Memory B cell (primary cell): ENCODE measurements around the gene GPS1.

ENCODE experiments used
- ATAC-seq: fragments of 150-1000 bp; cut with Tn5 transposase; 2 replicates; pipeline ENCODE4 v1.10.0; 2021; ENCODE audit warnings: low read depth, mild to moderate bottlenecking, moderate library complexity
- DNase-seq, 2 donors: peaks; one replicate each; pipeline ENCODE4 v3.0.0; 2022; ENCODE audit warnings: low spot score in 2 of 2
- H3K27ac Mint-ChIP-seq: one replicate; pipeline ENCODE4 v1.8.0; 2022; ENCODE audit warnings: mild to moderate bottlenecking, moderate library complexity, mixed read lengths
- H3K27me3 Mint-ChIP-seq: one replicate; pipeline ENCODE4 v1.8.0; 2022; ENCODE audit warnings: mixed read lengths
- H3K36me3 Mint-ChIP-seq: one replicate; pipeline ENCODE4 v1.8.0; 2022; ENCODE audit warnings: mild to moderate bottlenecking, mixed read lengths
- H3K4me1 Mint-ChIP-seq: one replicate; pipeline ENCODE4 v1.8.0; 2022; ENCODE audit warnings: mixed read lengths
- H3K4me3 Mint-ChIP-seq: one replicate; pipeline ENCODE4 v1.8.0; 2022; ENCODE audit warnings: mild to moderate bottlenecking, moderate library complexity, mixed read lengths
- H3K9me3 Mint-ChIP-seq: one replicate; pipeline ENCODE4 v1.8.0; 2022; ENCODE audit warnings: mixed read lengths

Gene GPS1

GRCh38 chr17:82076018-82076784, 24.5 kb downstream of the GPS1 start:
- DNase-seq = no peak
- Mint-ChIP-seq H3K4me1 (no peaks in the 10 kb centered on the region), H3K27me3 (peaks cover 3% of the 10 kb centered on the region), H3K9me3 (no peaks in the 10 kb centered on the region), H3K4me3 (no peak overlapping the region), H3K27ac (no peak overlapping the region), H3K36me3 (peaks cover 11% of the 10 kb centered on the region)
- no peak for ATAC-seq

GRCh38 chr17:82076785-82077591, 25.3 kb downstream of the GPS1 start:
- H3K4me1 Mint-ChIP-seq = no peaks in the 10 kb centered on the region
- no peak overlapping the region for H3K27ac Mint-ChIP-seq
- peaks cover 3% of the 10 kb centered on the region for H3K27me3 Mint-ChIP-seq
- ATAC-seq = no peak
- no peak for DNase-seq
- peaks cover 11% of the 10 kb centered on the region for H3K36me3 Mint-ChIP-seq
- H3K4me3 Mint-ChIP-seq = no peak overlapping the region
- H3K9me3 Mint-ChIP-seq = no peaks in the 10 kb centered on the region

GRCh38 chr17:82077617-82078358, 26.1 kb downstream of the GPS1 start:
- no peaks in the 10 kb centered on the region for H3K9me3 Mint-ChIP-seq
- ATAC-seq (no peak), DNase-seq (no peak)
- H3K4me1 Mint-ChIP-seq = no peaks in the 10 kb centered on the region
- H3K4me3 Mint-ChIP-seq = no peak overlapping the region
- no peak overlapping the region for H3K27ac Mint-ChIP-seq
- peaks cover 11% of the 10 kb centered on the region for H3K36me3 Mint-ChIP-seq
- peaks cover 3% of the 10 kb centered on the region for H3K27me3 Mint-ChIP-seq

- no peaks in the 10 kb centered on the region for H3K9me3 Mint-ChIP-seq
- no peak overlapping the region for H3K27ac Mint-ChIP-seq
- no peak for ATAC-seq
- H3K4me3 Mint-ChIP-seq = no peak overlapping the region
- peaks cover 3% of the 10 kb centered on the region for H3K27me3 Mint-ChIP-seq
- no peak for DNase-seq
- peaks cover 15% of the 10 kb centered on the region for H3K36me3 Mint-ChIP-seq
- no peaks in the 10 kb centered on the region for H3K4me1 Mint-ChIP-seq
Observed at GRCh38 chr17:82078433-82078832, 26.7 kb downstream of the GPS1 start.

- Mint-ChIP-seq H3K27me3 (peaks cover 3% of the 10 kb centered on the region), H3K9me3 (no peaks in the 10 kb centered on the region), H3K27ac (no peak overlapping the region), H3K4me1 (no peaks in the 10 kb centered on the region), H3K36me3 (peaks cover 16% of the 10 kb centered on the region), H3K4me3 (no peak overlapping the region)
- DNase-seq (no peak), ATAC-seq (no peak)
Observed at GRCh38 chr17:82079001-82079677, 27.4 kb downstream of the GPS1 start.

GRCh38 chr17:82080048-82080788, 28.5 kb downstream of the GPS1 start:
- ATAC-seq = no peak
- DNase-seq = no peak
- no peaks in the 10 kb centered on the region for H3K4me1 Mint-ChIP-seq
- peaks cover 3% of the 10 kb centered on the region for H3K27me3 Mint-ChIP-seq
- no peak overlapping the region for H3K4me3 Mint-ChIP-seq
- H3K27ac Mint-ChIP-seq = no peak overlapping the region
- peaks cover 19% of the 10 kb centered on the region for H3K36me3 Mint-ChIP-seq
- H3K9me3 Mint-ChIP-seq = no peaks in the 10 kb centered on the region

GRCh38 chr17:82080789-82081464, 29.2 kb downstream of the GPS1 start:
- no peaks in the 10 kb centered on the region for H3K4me1 Mint-ChIP-seq
- ATAC-seq (no peak), DNase-seq (no peak)
- no peak overlapping the region for H3K27ac Mint-ChIP-seq
- peaks cover 3% of the 10 kb centered on the region for H3K27me3 Mint-ChIP-seq
- H3K4me3 Mint-ChIP-seq = no peak overlapping the region
- H3K36me3 Mint-ChIP-seq = peaks cover 19% of the 10 kb centered on the region
- H3K9me3 Mint-ChIP-seq = no peaks in the 10 kb centered on the region

- Mint-ChIP-seq H3K9me3 (no peaks in the 10 kb centered on the region), H3K4me3 (no peak overlapping the region), H3K4me1 (no peaks in the 10 kb centered on the region), H3K27me3 (peaks cover 2% of the 10 kb centered on the region), H3K27ac (no peak overlapping the region), H3K36me3 (peaks cover 19% of the 10 kb centered on the region)
- ATAC-seq = no peak
- DNase-seq = no peak
Observed at GRCh38 chr17:82081546-82081945, 29.8 kb downstream of the GPS1 start.

- Mint-ChIP-seq H3K27ac (no peak overlapping the region), H3K36me3 (peaks cover 19% of the 10 kb centered on the region), H3K4me3 (no peak overlapping the region), H3K4me1 (no peaks in the 10 kb centered on the region), H3K9me3 (no peaks in the 10 kb centered on the region), H3K27me3 (no peaks in the 10 kb centered on the region)
- DNase-seq (no peak), ATAC-seq (no peak)
Observed at GRCh38 chr17:82081966-82082365, 30.3 kb downstream of the GPS1 start.

- Mint-ChIP-seq H3K27me3 (no peaks in the 10 kb centered on the region), H3K36me3 (peaks cover 19% of the 10 kb centered on the region), H3K4me3 (no peak overlapping the region), H3K27ac (no peak overlapping the region), H3K9me3 (no peaks in the 10 kb centered on the region), H3K4me1 (no peaks in the 10 kb centered on the region)
- ATAC-seq (no peak), DNase-seq (no peak)
Observed at GRCh38 chr17:82082456-82082855, 30.8 kb downstream of the GPS1 start.

GRCh38 chr17:82083009-82083408, 31.3 kb downstream of the GPS1 start:
- H3K36me3 Mint-ChIP-seq = peaks cover 19% of the 10 kb centered on the region
- H3K4me1 Mint-ChIP-seq = no peaks in the 10 kb centered on the region
- DNase-seq (no peak), ATAC-seq (no peak)
- no peaks in the 10 kb centered on the region for H3K27me3 Mint-ChIP-seq
- no peak overlapping the region for H3K27ac Mint-ChIP-seq
- no peak overlapping the region for H3K4me3 Mint-ChIP-seq
- H3K9me3 Mint-ChIP-seq = no peaks in the 10 kb centered on the region

- no peaks in the 10 kb centered on the region for H3K4me1 Mint-ChIP-seq
- peaks cover 19% of the 10 kb centered on the region for H3K36me3 Mint-ChIP-seq
- H3K27me3 Mint-ChIP-seq = no peaks in the 10 kb centered on the region
- DNase-seq (no peak), ATAC-seq (no peak)
- H3K9me3 Mint-ChIP-seq = no peaks in the 10 kb centered on the region
- H3K27ac Mint-ChIP-seq = no peak overlapping the region
- H3K4me3 Mint-ChIP-seq = no peak overlapping the region
Observed at GRCh38 chr17:82083533-82084359, 32.0 kb downstream of the GPS1 start.
